ENCODE results near the gene RASSF3. TPM values are rescaled to one million over a fixed set of nuclear protein-coding genes. Genes with fewer than 3 reads are reported as not detected.

The RASSF3 gene
- total and polyA plus RNA-seq, 2 of the 13 experiments (the other 11 are each of a cell fraction or from before 2014, with no cell fraction given): 15.5 to 16.0 TPM

DNA sequence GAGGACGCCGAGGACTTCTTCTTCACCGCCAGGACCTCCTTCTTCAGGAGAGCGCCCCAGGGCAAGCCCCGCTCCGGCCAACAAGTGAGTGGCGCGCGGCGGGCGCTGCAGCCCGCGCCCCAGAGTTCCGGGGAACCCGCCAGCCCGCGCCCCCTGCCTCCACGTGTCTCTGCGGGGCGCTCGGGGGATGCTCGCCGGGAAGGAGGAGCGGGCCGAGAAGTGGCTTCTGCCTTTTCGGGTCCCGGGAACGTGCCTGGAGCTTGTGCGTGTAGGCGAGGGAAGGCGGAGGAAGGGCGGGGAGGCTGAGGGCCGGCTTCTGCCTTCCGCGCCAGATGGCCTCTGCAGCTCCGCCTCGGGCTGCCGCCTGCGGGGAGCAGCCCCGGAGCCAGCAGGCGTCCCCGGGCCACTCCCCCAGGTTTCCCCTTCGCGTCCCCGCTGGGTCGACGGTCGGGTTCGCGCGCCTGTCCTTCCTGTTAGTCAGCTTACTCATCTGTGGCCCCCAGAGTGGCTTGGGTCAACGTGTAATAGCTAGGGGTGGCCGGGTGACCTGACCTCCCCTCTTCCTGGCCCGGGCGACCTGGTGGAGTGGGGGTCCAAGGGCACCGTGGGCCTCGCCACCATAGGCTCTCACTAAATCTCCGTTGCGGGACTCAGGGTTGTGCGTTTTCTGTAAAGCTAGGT, 505 bp downstream of the RASSF3 start (continued):
- TF ChIP-seq ZNF317 (CRISPR knock-in tag; IDR thresholded peaks at IDR 0.05) (no peak), JUN (CRISPR knock-in tag; IDR thresholded peaks at IDR 0.05) (no peak), MAFG (CRISPR knock-in tag; IDR thresholded peaks at IDR 0.05) (no peak), ZNF776 (CRISPR knock-in tag; IDR thresholded peaks at IDR 0.05) (no peak), ZNF232 (CRISPR knock-in tag; IDR thresholded peaks at IDR 0.05; ENCODE audit: borderline replicate concordance) (no peak; the same call in 1 of the 2 replicates), KDM5A (IDR thresholded peaks at IDR 0.05; ENCODE audit: borderline replicate concordance, low read length) (no peak), CAMTA2 (CRISPR knock-in tag; IDR thresholded peaks at IDR 0.05; ENCODE audit: borderline replicate concordance) (no peak), PRPF4 (IDR thresholded peaks at IDR 0.05; ENCODE audit: low read depth, low read length, poor library complexity, severe bottlenecking) (no peak), ZKSCAN8 (CRISPR knock-in tag; IDR thresholded peaks at IDR 0.05; ENCODE audit: borderline replicate concordance) (no peak), MTA3 (CRISPR knock-in tag; IDR thresholded peaks at IDR 0.05) (no peak), RFXAP (CRISPR knock-in tag; IDR thresholded peaks at IDR 0.05; ENCODE audit: borderline replicate concordance) (no peak), AHR (CRISPR knock-in tag; IDR thresholded peaks at IDR 0.05) (no peak), REL (CRISPR knock-in tag; conservative IDR thresholded peaks at IDR 0.05) (no peak), ZNF20 (CRISPR knock-in tag; IDR thresholded peaks at IDR 0.05) (no peak), CBX1 (IDR thresholded peaks at IDR 0.05; ENCODE audit: low read depth) (no peak), ZNF678 (CRISPR knock-in tag; IDR thresholded peaks at IDR 0.05) (no peak), PHF20 (CRISPR knock-in tag; IDR thresholded peaks at IDR 0.05) (no peak), ZNF12 (CRISPR knock-in tag; IDR thresholded peaks at IDR 0.05) (no peak), TP53 (CRISPR knock-in tag; conservative IDR thresholded peaks at IDR 0.05) (no peak)
- TF ChIP-seq, protein P1, sequence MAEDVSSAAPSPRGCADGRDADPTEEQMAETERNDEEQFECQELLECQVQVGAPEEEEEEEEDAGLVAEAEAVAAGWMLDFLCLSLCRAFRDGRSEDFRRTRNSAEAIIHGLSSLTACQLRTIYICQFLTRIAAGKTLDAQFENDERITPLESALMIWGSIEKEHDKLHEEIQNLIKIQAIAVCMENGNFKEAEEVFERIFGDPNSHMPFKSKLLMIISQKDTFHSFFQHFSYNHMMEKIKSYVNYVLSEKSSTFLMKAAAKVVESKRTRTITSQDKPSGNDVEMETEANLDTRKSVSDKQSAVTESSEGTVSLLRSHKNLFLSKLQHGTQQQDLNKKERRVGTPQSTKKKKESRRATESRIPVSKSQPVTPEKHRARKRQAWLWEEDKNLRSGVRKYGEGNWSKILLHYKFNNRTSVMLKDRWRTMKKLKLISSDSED (CRISPR knock-in tag; IDR thresholded peaks at IDR 0.05): no peak
- TF ChIP-seq, protein P2, sequence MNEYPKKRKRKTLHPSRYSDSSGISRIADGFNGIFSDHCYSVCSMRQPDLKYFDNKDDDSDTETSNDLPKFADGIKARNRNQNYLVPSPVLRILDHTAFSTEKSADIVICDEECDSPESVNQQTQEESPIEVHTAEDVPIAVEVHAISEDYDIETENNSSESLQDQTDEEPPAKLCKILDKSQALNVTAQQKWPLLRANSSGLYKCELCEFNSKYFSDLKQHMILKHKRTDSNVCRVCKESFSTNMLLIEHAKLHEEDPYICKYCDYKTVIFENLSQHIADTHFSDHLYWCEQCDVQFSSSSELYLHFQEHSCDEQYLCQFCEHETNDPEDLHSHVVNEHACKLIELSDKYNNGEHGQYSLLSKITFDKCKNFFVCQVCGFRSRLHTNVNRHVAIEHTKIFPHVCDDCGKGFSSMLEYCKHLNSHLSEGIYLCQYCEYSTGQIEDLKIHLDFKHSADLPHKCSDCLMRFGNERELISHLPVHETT (CRISPR knock-in tag; conservative IDR thresholded peaks at IDR 0.05): 0 out of 2 replicates have a peak, but pooled peaks have one; percentile 45
- TF ChIP-seq, protein P3, sequence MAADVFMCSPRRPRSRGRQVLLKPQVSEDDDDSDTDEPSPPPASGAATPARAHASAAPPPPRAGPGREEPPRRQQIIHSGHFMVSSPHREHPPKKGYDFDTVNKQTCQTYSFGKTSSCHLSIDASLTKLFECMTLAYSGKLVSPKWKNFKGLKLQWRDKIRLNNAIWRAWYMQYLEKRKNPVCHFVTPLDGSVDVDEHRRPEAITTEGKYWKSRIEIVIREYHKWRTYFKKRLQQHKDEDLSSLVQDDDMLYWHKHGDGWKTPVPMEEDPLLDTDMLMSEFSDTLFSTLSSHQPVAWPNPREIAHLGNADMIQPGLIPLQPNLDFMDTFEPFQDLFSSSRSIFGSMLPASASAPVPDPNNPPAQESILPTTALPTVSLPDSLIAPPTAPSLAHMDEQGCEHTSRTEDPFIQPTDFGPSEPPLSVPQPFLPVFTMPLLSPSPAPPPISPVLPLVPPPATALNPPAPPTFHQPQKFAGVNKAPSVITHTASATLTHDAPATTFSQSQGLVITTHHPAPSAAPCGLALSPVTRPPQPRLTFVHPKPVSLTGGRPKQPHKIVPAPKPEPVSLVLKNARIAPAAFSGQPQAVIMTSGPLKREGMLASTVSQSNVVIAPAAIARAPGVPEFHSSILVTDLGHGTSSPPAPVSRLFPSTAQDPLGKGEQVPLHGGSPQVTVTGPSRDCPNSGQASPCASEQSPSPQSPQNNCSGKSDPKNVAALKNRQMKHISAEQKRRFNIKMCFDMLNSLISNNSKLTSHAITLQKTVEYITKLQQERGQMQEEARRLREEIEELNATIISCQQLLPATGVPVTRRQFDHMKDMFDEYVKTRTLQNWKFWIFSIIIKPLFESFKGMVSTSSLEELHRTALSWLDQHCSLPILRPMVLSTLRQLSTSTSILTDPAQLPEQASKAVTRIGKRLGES (CRISPR knock-in tag; IDR thresholded peaks at IDR 0.05; ENCODE audit: borderline replicate concordance): no peak
- TF ChIP-seq, protein P4, sequence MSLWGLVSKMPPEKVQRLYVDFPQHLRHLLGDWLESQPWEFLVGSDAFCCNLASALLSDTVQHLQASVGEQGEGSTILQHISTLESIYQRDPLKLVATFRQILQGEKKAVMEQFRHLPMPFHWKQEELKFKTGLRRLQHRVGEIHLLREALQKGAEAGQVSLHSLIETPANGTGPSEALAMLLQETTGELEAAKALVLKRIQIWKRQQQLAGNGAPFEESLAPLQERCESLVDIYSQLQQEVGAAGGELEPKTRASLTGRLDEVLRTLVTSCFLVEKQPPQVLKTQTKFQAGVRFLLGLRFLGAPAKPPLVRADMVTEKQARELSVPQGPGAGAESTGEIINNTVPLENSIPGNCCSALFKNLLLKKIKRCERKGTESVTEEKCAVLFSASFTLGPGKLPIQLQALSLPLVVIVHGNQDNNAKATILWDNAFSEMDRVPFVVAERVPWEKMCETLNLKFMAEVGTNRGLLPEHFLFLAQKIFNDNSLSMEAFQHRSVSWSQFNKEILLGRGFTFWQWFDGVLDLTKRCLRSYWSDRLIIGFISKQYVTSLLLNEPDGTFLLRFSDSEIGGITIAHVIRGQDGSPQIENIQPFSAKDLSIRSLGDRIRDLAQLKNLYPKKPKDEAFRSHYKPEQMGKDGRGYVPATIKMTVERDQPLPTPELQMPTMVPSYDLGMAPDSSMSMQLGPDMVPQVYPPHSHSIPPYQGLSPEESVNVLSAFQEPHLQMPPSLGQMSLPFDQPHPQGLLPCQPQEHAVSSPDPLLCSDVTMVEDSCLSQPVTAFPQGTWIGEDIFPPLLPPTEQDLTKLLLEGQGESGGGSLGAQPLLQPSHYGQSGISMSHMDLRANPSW (CRISPR knock-in tag; IDR thresholded peaks at IDR 0.05; ENCODE audit: borderline replicate concordance): 0 out of 2 replicates have a peak, but pooled peaks have one; percentile 21

Data from HepG2 (cell line).